Activated T-cell treated with anti-CD3 and anti-CD28 coated beads, Interleukin-2, amount 50 U/mL, for 72 hours (primary cell): ENCODE data around the gene LTBP1. TPM values are rescaled to one million over a fixed set of nuclear protein-coding genes. Genes with fewer than 3 reads are reported as not detected.

Experiments used
- ATAC-seq, 2 donors: fragments of 150-1000 bp; cut with Tn5 transposase; replicated peaks in 1 of 2; 2 replicates each; pipeline ENCODE4 v1.10.0; 2021; ENCODE audit warnings: moderate library complexity in 2 of 2, mild to moderate bottlenecking in 1 of 2
- DNase-seq, 2 donors: peaks; one replicate each; pipeline ENCODE4 v3.0.0; 2021 to 2022; ENCODE audit warnings: mixed read lengths in 1 of 2
- H3K27ac Mint-ChIP-seq: one replicate; pipeline ENCODE4 v1.8.0; 2022; ENCODE audit warnings: mild to moderate bottlenecking, moderate library complexity, mixed read lengths
- H3K27me3 Mint-ChIP-seq: one replicate; pipeline ENCODE4 v1.8.0; 2022; ENCODE audit warnings: low read depth, mixed read lengths
- H3K36me3 Mint-ChIP-seq, 2 donors: one replicate each; pipeline ENCODE4 v1.8.0; 2022; ENCODE audit warnings: mixed read lengths in 2 of 2, mild to moderate bottlenecking in 1 of 2; ENCODE audit not compliant: insufficient read depth in 2 of 2
- H3K4me1 Mint-ChIP-seq: one replicate; pipeline ENCODE4 v1.8.0; 2022; ENCODE audit warnings: low read depth, mixed read lengths
- H3K4me3 Mint-ChIP-seq, 2 donors: one replicate each; pipeline ENCODE4 v1.8.0; 2022; ENCODE audit warnings: mild to moderate bottlenecking in 2 of 2, mixed read lengths in 2 of 2, moderate library complexity in 2 of 2
- H3K9me3 Mint-ChIP-seq, 2 donors: one replicate each; pipeline ENCODE4 v1.8.0; 2022; ENCODE audit warnings: mixed read lengths in 2 of 2
- total RNA-seq, 2 donors: library from RNA; stranded (reverse); gene quantifications; one replicate each; pipeline ENCODE4 v1.2.3, GENCODE V29; 2022

The LTBP1 gene
- total RNA-seq, 2 donors from 2014 or later: 0.50 to 0.67 TPM

- DNase-seq (no peak), ATAC-seq (no peak)
- H3K4me1 Mint-ChIP-seq: no peaks in the 10 kb centered on the region
- no peak overlapping the region for H3K4me3 Mint-ChIP-seq
- no peak overlapping the region for H3K27ac Mint-ChIP-seq
- H3K27me3 Mint-ChIP-seq: peaks cover 15% of the 10 kb centered on the region
- H3K36me3 Mint-ChIP-seq: no peaks in the 10 kb centered on the region
- H3K9me3 Mint-ChIP-seq: no peaks in the 10 kb centered on the region
Observed at GRCh38 chr2:32922501-32922900, 24.3 kb upstream of the LTBP1 start.

- no peak for ATAC-seq
- no peak for DNase-seq
- Mint-ChIP-seq H3K9me3 (no peaks in the 10 kb centered on the region), H3K27me3 (peaks cover 21% of the 10 kb centered on the region), H3K4me3 (no peak overlapping the region), H3K27ac (no peak overlapping the region), H3K36me3 (no peaks in the 10 kb centered on the region), H3K4me1 (no peaks in the 10 kb centered on the region)
Observed at GRCh38 chr2:32923109-32923508, 23.6 kb upstream of the LTBP1 start.

- H3K36me3 Mint-ChIP-seq: no peaks in the 10 kb centered on the region
- no peaks in the 10 kb centered on the region for H3K9me3 Mint-ChIP-seq
- no peaks in the 10 kb centered on the region for H3K4me1 Mint-ChIP-seq
- no peak overlapping the region for H3K27ac Mint-ChIP-seq
- H3K27me3 Mint-ChIP-seq: peaks cover 24% of the 10 kb centered on the region
- ATAC-seq: no peak
- DNase-seq: no peak
- H3K4me3 Mint-ChIP-seq: no peak overlapping the region
Observed at GRCh38 chr2:32925283-32925815, 21.4 kb upstream of the LTBP1 start.

GRCh38 chr2:32925976-32926707, 20.6 kb upstream of the LTBP1 start:
- Mint-ChIP-seq H3K4me3 (no peak overlapping the region), H3K4me1 (no peaks in the 10 kb centered on the region), H3K27ac (no peak overlapping the region), H3K36me3 (no peaks in the 10 kb centered on the region), H3K9me3 (no peaks in the 10 kb centered on the region), H3K27me3 (peaks cover 24% of the 10 kb centered on the region)
- ATAC-seq (no peak), DNase-seq (no peak)

GRCh38 chr2:32926708-32927084, 20.1 kb upstream of the LTBP1 start:
- ATAC-seq (no peak), DNase-seq (no peak)
- no peaks in the 10 kb centered on the region for H3K36me3 Mint-ChIP-seq
- no peaks in the 10 kb centered on the region for H3K4me1 Mint-ChIP-seq
- no peak overlapping the region for H3K4me3 Mint-ChIP-seq
- H3K27me3 Mint-ChIP-seq: peaks cover 22% of the 10 kb centered on the region
- H3K27ac Mint-ChIP-seq: no peak overlapping the region
- no peaks in the 10 kb centered on the region for H3K9me3 Mint-ChIP-seq

GRCh38 chr2:32930436-32930835, 16.3 kb upstream of the LTBP1 start:
- Mint-ChIP-seq H3K36me3 (no peaks in the 10 kb centered on the region), H3K4me3 (no peak overlapping the region), H3K27ac (no peak overlapping the region), H3K4me1 (no peaks in the 10 kb centered on the region), H3K9me3 (no peaks in the 10 kb centered on the region), H3K27me3 (peaks cover 19% of the 10 kb centered on the region)
- no peak for ATAC-seq
- no peak for DNase-seq

- ATAC-seq (no peak), DNase-seq (no peak)
- Mint-ChIP-seq H3K4me3 (no peak overlapping the region), H3K27me3 (peaks cover 24% of the 10 kb centered on the region), H3K4me1 (no peaks in the 10 kb centered on the region), H3K27ac (no peak overlapping the region), H3K9me3 (no peaks in the 10 kb centered on the region), H3K36me3 (no peaks in the 10 kb centered on the region)
Observed at GRCh38 chr2:32931519-32931918, 15.2 kb upstream of the LTBP1 start.

- no peaks in the 10 kb centered on the region for H3K9me3 Mint-ChIP-seq
- no peak overlapping the region for H3K4me3 Mint-ChIP-seq
- ATAC-seq (no peak), DNase-seq (no peak)
- no peak overlapping the region for H3K27ac Mint-ChIP-seq
- no peaks in the 10 kb centered on the region for H3K36me3 Mint-ChIP-seq
- no peaks in the 10 kb centered on the region for H3K4me1 Mint-ChIP-seq
- H3K27me3 Mint-ChIP-seq: peaks cover 19% of the 10 kb centered on the region
Observed at GRCh38 chr2:32931945-32932709, 14.6 kb upstream of the LTBP1 start.

- ATAC-seq: no peak
- no peaks in the 10 kb centered on the region for H3K9me3 Mint-ChIP-seq
Observed at GRCh38 chr2:32932825-32933755, 13.7 kb upstream of the LTBP1 start.

GRCh38 chr2:32933756-32934095, 13.0 kb upstream of the LTBP1 start:
- Mint-ChIP-seq H3K9me3 (no peaks in the 10 kb centered on the region), H3K4me1 (no peaks in the 10 kb centered on the region), H3K27ac (no peak overlapping the region), H3K4me3 (no peak overlapping the region), H3K27me3 (peaks cover 19% of the 10 kb centered on the region), H3K36me3 (no peaks in the 10 kb centered on the region)
- DNase-seq (no peak), ATAC-seq (no peak)

More at GRCh38 chr2:32932825-32933755, 13.7 kb upstream of the LTBP1 start:
- DNase-seq: no peak
- Mint-ChIP-seq H3K27ac (no peak overlapping the region), H3K27me3 (peaks cover 16% of the 10 kb centered on the region), H3K4me3 (no peak overlapping the region), H3K4me1 (no peaks in the 10 kb centered on the region), H3K36me3 (no peaks in the 10 kb centered on the region)

GRCh38 chr2:32937602-32938448, 8.9 kb upstream of the LTBP1 start:
- no peak for DNase-seq
- no peak overlapping the region for H3K4me3 Mint-ChIP-seq
- H3K9me3 Mint-ChIP-seq: no peaks in the 10 kb centered on the region
- peaks cover 22% of the 10 kb centered on the region for H3K27me3 Mint-ChIP-seq
- no peaks in the 10 kb centered on the region for H3K36me3 Mint-ChIP-seq
- H3K4me1 Mint-ChIP-seq: no peaks in the 10 kb centered on the region
- H3K27ac Mint-ChIP-seq: no peak overlapping the region
- no peak for ATAC-seq

GRCh38 chr2:32938934-32939333, 7.8 kb upstream of the LTBP1 start:
- Mint-ChIP-seq H3K27ac (no peak overlapping the region), H3K9me3 (no peaks in the 10 kb centered on the region), H3K36me3 (no peaks in the 10 kb centered on the region), H3K4me1 (no peaks in the 10 kb centered on the region), H3K27me3 (peaks cover 22% of the 10 kb centered on the region), H3K4me3 (no peak overlapping the region)
- ATAC-seq (no peak), DNase-seq (no peak)
